Measurements from ENCODE around the gene ACO2.
"Not testable (repeated sequence)": the region's sequence is repeated elsewhere in the genome, so short reads cannot be mapped to it uniquely, and the experiment has no call there.

Gene ACO2

GRCh38 chr22:41539146-41540005 is 70.5 kb downstream of the ACO2 start:
- DNase-seq (ENCODE audit: low read depth in 4 of 4, low spot score in 1 of 4) = no peak

- no peak for DNase-seq (ENCODE audit: low read depth in 4 of 4, low spot score in 1 of 4)
Observed at GRCh38 chr22:41540006-41540315, 71.0 kb downstream of the ACO2 start.

GRCh38 chr22:41540365-41540764 is 71.4 kb downstream of the ACO2 start:
- no peak for DNase-seq (ENCODE audit: low read depth in 4 of 4, low spot score in 1 of 4)

GRCh38 chr22:41541484-41541883 is 72.6 kb downstream of the ACO2 start:
- no peak for DNase-seq (ENCODE audit: low read depth in 4 of 4, low spot score in 1 of 4)

GRCh38 chr22:41542224-41542623 is 73.3 kb downstream of the ACO2 start:
- no peak for DNase-seq (ENCODE audit: low read depth in 4 of 4, low spot score in 1 of 4)

- peak; percentile 88 to 99 (median 92) for DNase-seq (ENCODE audit: low read depth in 4 of 4, low spot score in 1 of 4)
Observed at GRCh38 chr22:41543854-41544670, 75.1 kb downstream of the ACO2 start, which contains the start of gene POLR3H. TSS of gene POLR3H (minus strand) at chr22:41544470. CDS start at chr22:41544101, 369 bp downstream.

- no peak for DNase-seq (ENCODE audit: low read depth in 4 of 4, low spot score in 1 of 4)
Observed at GRCh38 chr22:41544671-41545476, 76.0 kb downstream of the ACO2 start.

GRCh38 chr22:41548830-41549211 is 79.9 kb downstream of the ACO2 start:
- DNase-seq (ENCODE audit: low read depth in 4 of 4, low spot score in 1 of 4) = no peak

GRCh38 chr22:41550952-41551491 is 82.1 kb downstream of the ACO2 start:
- DNase-seq (ENCODE audit: low read depth in 4 of 4, low spot score in 1 of 4) = no peak

- DNase-seq (ENCODE audit: low read depth in 4 of 4, low spot score in 1 of 4) = no peak
Observed at GRCh38 chr22:41551877-41552582, 83.1 kb downstream of the ACO2 start.

GRCh38 chr22:41555325-41555982 is 86.5 kb downstream of the ACO2 start:
- DNase-seq (ENCODE audit: low read depth in 4 of 4, low spot score in 1 of 4) = no peak

GRCh38 chr22:41556561-41556960 is 87.6 kb downstream of the ACO2 start:
- no peak for DNase-seq (ENCODE audit: low read depth in 4 of 4, low spot score in 1 of 4)

- DNase-seq (ENCODE audit: low read depth in 4 of 4, low spot score in 1 of 4) = no peak
Observed at GRCh38 chr22:41557401-41558240, 88.7 kb downstream of the ACO2 start.

- not testable (repeated sequence) for DNase-seq (ENCODE audit: low read depth in 4 of 4, low spot score in 1 of 4)
Observed at GRCh38 chr22:41558241-41558630, 89.3 kb downstream of the ACO2 start.

- DNase-seq (ENCODE audit: low read depth in 4 of 4, low spot score in 1 of 4) = no peak
Observed at GRCh38 chr22:41560095-41560471, 91.2 kb downstream of the ACO2 start.

- DNase-seq (ENCODE audit: low read depth in 4 of 4, low spot score in 1 of 4) = no peak
Observed at GRCh38 chr22:41561335-41561734, 92.4 kb downstream of the ACO2 start.

- DNase-seq (ENCODE audit: low read depth in 4 of 4, low spot score in 1 of 4) = no peak
Observed at GRCh38 chr22:41561788-41562187, 92.9 kb downstream of the ACO2 start.

- no peak for DNase-seq (ENCODE audit: low read depth in 4 of 4, low spot score in 1 of 4)
Observed at GRCh38 chr22:41562461-41562860, 93.5 kb downstream of the ACO2 start.

GRCh38 chr22:41563051-41563711 is 94.3 kb downstream of the ACO2 start:
- DNase-seq (ENCODE audit: low read depth in 4 of 4, low spot score in 1 of 4) = no peak
